ENCODE results near the gene CXCL8. TPM values are rescaled to one million over a fixed set of nuclear protein-coding genes. Genes with fewer than 3 reads are reported as not detected.
A peak's percentile ranks its signal among the peaks of the same experiment; 100 is the strongest.

The CXCL8 gene
- polyA plus RNA-seq, 1 of the 3 experiments (the other 2 are of a cell fraction) = 6.0 TPM

- Histone ChIP-seq H3K9ac (no peak overlapping the region; the same call in 1 of the 2 replicates), H3K36me3 (replicated peaks in 1 of 2; ENCODE audit: control insufficient read depth in 1 of 2, insufficient read depth in 2 of 2, low read length in 1 of 2) (no peaks in the 10 kb centered on the region), H3K9me3 (no peaks in the 10 kb centered on the region), H3K9me2 (no peaks in the 10 kb centered on the region), H3K27me3 (ENCODE audit: insufficient read depth) (no peaks in the 10 kb centered on the region), H3F3A (replicated peaks; ENCODE audit: insufficient read depth) (peaks cover 38% of the 10 kb centered on the region), H3K4me1 (ENCODE audit: control insufficient read depth in 1 of 2, insufficient read depth in 2 of 2, low read depth in 1 of 2, low read length in 1 of 2) (peaks cover 0 to 29% of the 10 kb centered on the region in 2 experiments; a peak in 2 of 4 replicates), H4K20me1 (ENCODE audit: insufficient read depth) (no peaks in the 10 kb centered on the region), H3K4me3 (ENCODE audit: low read depth in 2 of 2, low read length in 1 of 2) (no peak overlapping the region), H3K79me2 (ENCODE audit: insufficient read depth) (no peaks in the 10 kb centered on the region), H2AFZ (ENCODE audit: low read depth) (no peak overlapping the region), H3K4me2 (peak overlapping the region; percentile 38; the same call in 1 of the 2 replicates), H3K27ac (ENCODE audit: low read depth in 2 of 2, low read length in 1 of 2) (peak overlapping the region; percentile 30 to 87; a peak in 3 of 4 replicates)
- CTCF ChIA-PET = interaction anchor here (2.9 kb wide), 1 partner anchor 409 kb away, joined by 21 read pairs; no protein-coding TSS in a partner anchor
- no peak for TF ChIP-seq PBX3 (IDR thresholded peaks at IDR 0.05)
- no peak for TF ChIP-seq SMC3 (IDR thresholded peaks at IDR 0.05; ENCODE audit: low read depth, low read length)
- TF ChIP-seq YY1 (IDR thresholded peaks at IDR 0.05; ENCODE audit: low read depth) = no peak
- TF ChIP-seq FOXM1 (IDR thresholded peaks at IDR 0.05; ENCODE audit: low read depth) = no peak
- TF ChIP-seq TAF1 (IDR thresholded peaks at IDR 0.05; ENCODE audit: borderline replicate concordance, low read depth, low read length) = no peak
- POLR2A ChIA-PET = no interaction called here
- no peak for DNase-seq
- 48% methylated on average over 4 of the region's 4 CpGs for WGBS (ENCODE audit: low lambda C conversion rate)
Observed at GRCh38 chr4:73725510-73725909, 14.9 kb upstream of the CXCL8 start.

- Histone ChIP-seq H3K36me3 (replicated peaks in 1 of 2; ENCODE audit: control insufficient read depth in 1 of 2, insufficient read depth in 2 of 2, low read length in 1 of 2) (no peaks in the 10 kb centered on the region), H3F3A (replicated peaks; ENCODE audit: insufficient read depth) (peaks cover 33% of the 10 kb centered on the region), H4K20me1 (ENCODE audit: insufficient read depth) (no peaks in the 10 kb centered on the region), H3K4me1 (ENCODE audit: control insufficient read depth in 1 of 2, insufficient read depth in 2 of 2, low read depth in 1 of 2, low read length in 1 of 2) (peaks cover 0 to 29% of the 10 kb centered on the region in 2 experiments; a peak in 2 of 4 replicates), H3K27me3 (ENCODE audit: insufficient read depth) (no peaks in the 10 kb centered on the region), H3K4me2 (peak overlapping the region; percentile 38; the same call in 1 of the 2 replicates), H3K9ac (peak overlapping the region; percentile 32; the same call in 1 of the 2 replicates), H3K79me2 (ENCODE audit: insufficient read depth) (no peaks in the 10 kb centered on the region), H3K9me2 (no peaks in the 10 kb centered on the region), H3K9me3 (no peaks in the 10 kb centered on the region), H2AFZ (ENCODE audit: low read depth) (no peak overlapping the region), H3K4me3 (ENCODE audit: low read depth in 2 of 2, low read length in 1 of 2) (no peak overlapping the region), H3K27ac (ENCODE audit: low read depth in 2 of 2, low read length in 1 of 2) (peak overlapping the region; percentile 47 to 87; a peak in 3 of 4 replicates)
- ChIA-PET CTCF (interaction anchor here (2.9 kb wide), 1 partner anchor 409 kb away, joined by 21 read pairs; no protein-coding TSS in a partner anchor), POLR2A (no interaction called here)
- DNase-seq = no peak
- 14% methylated on average over 1 of the region's 1 CpG for WGBS (ENCODE audit: low lambda C conversion rate)
- TF ChIP-seq PBX3 (IDR thresholded peaks at IDR 0.05) = peak; percentile 85
- no peak for TF ChIP-seq RAD21 (IDR thresholded peaks at IDR 0.05; ENCODE audit: low read length)
- TF ChIP-seq POLR2AphosphoS5 (IDR thresholded peaks at IDR 0.05; ENCODE audit: low read depth, low read length) = peak; percentile 34; the same call in 1 of the 2 replicates
- no peak; the same call in 1 of the 2 replicates for TF ChIP-seq SIN3A (IDR thresholded peaks at IDR 0.05; ENCODE audit: borderline replicate concordance, low read depth, low read length)
- TF ChIP-seq NFIC (IDR thresholded peaks at IDR 0.05; ENCODE audit: borderline replicate concordance) = peak; percentile 58; the same call in 1 of the 2 replicates
- no peak for TF ChIP-seq MEF2A (IDR thresholded peaks at IDR 0.05; ENCODE audit: borderline replicate concordance, low read depth)
- TF ChIP-seq YY1 (IDR thresholded peaks at IDR 0.05; ENCODE audit: low read depth) = no peak
- peak; percentile 91 for TF ChIP-seq FOSL2 (IDR thresholded peaks at IDR 0.05; ENCODE audit: borderline replicate concordance, low read depth)
- peak; percentile 94 for TF ChIP-seq TCF12 (IDR thresholded peaks at IDR 0.05)
- peak in 1 of 2 experiments; percentile 73; a peak in 2 of 4 replicates for TF ChIP-seq EP300 (IDR thresholded peaks at IDR 0.05; ENCODE audit: borderline replicate concordance in 1 of 2, low read depth in 1 of 2, low read length in 1 of 2)
- no peak for TF ChIP-seq REST (IDR thresholded peaks at IDR 0.05; ENCODE audit: low read depth, low read length)
- peak; percentile 39; the same call in 1 of the 2 replicates for TF ChIP-seq MAX (IDR thresholded peaks at IDR 0.05; ENCODE audit: low read depth)
- TF ChIP-seq JUND (IDR thresholded peaks at IDR 0.05) = peak; percentile 92
- peak; percentile 79 for TF ChIP-seq TEAD4 (IDR thresholded peaks at IDR 0.05; ENCODE audit: borderline replicate concordance, insufficient read depth)
Observed at GRCh38 chr4:73725985-73726384, 14.4 kb upstream of the CXCL8 start.
